SU-DHL-6 (cell line): ENCODE measurements around the gene RND3.

ENCODE experiments used
- EZH2phosphoT487 ChIP-seq: fragments of 200-600 bp; sonication (generic), shearing (Covaris generic); conservative IDR thresholded peaks from 2 replicates; pipeline ENCODE4 v1.6.1; 2018; ENCODE audit warnings: mild to moderate bottlenecking, antibody characterized with exemption, low read length, moderate library complexity, mixed read lengths
- TF ChIP-seq, protein P1 (sequence below): fragments of 200-600 bp; sonication (generic); IDR thresholded peaks from one replicate; pipeline ENCODE4 v1.5.1; 2017; ENCODE audit warnings: antibody characterized with exemption, mild to moderate bottlenecking, low read length, moderate library complexity; ENCODE audit not compliant: insufficient read depth, poor library complexity, severe bottlenecking

DNA sequence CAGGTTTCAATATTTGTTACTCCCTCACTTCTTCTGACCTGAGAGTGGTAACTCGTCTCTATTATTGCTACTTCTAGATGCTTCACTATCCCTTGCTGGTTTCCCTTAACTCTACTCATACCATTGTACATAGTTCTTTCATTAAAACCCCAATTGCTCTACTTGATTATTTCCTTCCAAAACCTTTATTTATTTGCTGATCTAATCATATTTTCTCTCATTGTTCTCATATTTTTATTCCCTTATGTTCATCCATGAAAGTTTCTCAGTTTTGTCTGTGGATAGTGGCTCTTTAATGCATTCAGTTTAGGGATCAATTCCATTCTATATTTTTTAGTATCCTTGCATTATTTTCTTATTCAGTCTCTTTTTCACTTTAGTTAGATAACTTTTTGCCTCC is 42.1 kb downstream of the RND3 start:
- TF ChIP-seq, protein P1, sequence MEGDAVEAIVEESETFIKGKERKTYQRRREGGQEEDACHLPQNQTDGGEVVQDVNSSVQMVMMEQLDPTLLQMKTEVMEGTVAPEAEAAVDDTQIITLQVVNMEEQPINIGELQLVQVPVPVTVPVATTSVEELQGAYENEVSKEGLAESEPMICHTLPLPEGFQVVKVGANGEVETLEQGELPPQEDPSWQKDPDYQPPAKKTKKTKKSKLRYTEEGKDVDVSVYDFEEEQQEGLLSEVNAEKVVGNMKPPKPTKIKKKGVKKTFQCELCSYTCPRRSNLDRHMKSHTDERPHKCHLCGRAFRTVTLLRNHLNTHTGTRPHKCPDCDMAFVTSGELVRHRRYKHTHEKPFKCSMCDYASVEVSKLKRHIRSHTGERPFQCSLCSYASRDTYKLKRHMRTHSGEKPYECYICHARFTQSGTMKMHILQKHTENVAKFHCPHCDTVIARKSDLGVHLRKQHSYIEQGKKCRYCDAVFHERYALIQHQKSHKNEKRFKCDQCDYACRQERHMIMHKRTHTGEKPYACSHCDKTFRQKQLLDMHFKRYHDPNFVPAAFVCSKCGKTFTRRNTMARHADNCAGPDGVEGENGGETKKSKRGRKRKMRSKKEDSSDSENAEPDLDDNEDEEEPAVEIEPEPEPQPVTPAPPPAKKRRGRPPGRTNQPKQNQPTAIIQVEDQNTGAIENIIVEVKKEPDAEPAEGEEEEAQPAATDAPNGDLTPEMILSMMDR = no peak
- no peak for TF ChIP-seq EZH2phosphoT487
